HL-60/S4 treated with phorbol 12-myristate 13-acetate at 8.2 ng/mL for 4 days and 3 days (cell line): ENCODE data around the gene CADM1.

Experiments used
- in situ Hi-C: fragments of 300-500 bp; cut with MboI; formaldehyde crosslinking; loops from 2 replicates; pipeline ENCODE4 v1.15.0; 2022; ENCODE audit warnings: low sequenced_read_pairs

The CADM1 gene

GRCh38 chr11:115326526-115326925 is 177.7 kb downstream of the CADM1 start:
- in situ Hi-C loops = loop anchor here (25.0 kb wide), 3 partner anchors 561 to 911 kb away; no protein-coding TSS in a partner anchor

- in situ Hi-C loops = loop anchor here (25.0 kb wide), 3 partner anchors 562 to 912 kb away; no protein-coding TSS in a partner anchor
Measured at GRCh38 chr11:115325523-115325922, 178.7 kb downstream of the CADM1 start.

- in situ Hi-C loops = loop anchor here (25.0 kb wide), 3 partner anchors 562 to 912 kb away; no protein-coding TSS in a partner anchor
Measured at GRCh38 chr11:115324581-115325432, 179.4 kb downstream of the CADM1 start.

GRCh38 chr11:115322553-115323203 is 181.5 kb downstream of the CADM1 start:
- in situ Hi-C loops = no loop called here

DNA sequence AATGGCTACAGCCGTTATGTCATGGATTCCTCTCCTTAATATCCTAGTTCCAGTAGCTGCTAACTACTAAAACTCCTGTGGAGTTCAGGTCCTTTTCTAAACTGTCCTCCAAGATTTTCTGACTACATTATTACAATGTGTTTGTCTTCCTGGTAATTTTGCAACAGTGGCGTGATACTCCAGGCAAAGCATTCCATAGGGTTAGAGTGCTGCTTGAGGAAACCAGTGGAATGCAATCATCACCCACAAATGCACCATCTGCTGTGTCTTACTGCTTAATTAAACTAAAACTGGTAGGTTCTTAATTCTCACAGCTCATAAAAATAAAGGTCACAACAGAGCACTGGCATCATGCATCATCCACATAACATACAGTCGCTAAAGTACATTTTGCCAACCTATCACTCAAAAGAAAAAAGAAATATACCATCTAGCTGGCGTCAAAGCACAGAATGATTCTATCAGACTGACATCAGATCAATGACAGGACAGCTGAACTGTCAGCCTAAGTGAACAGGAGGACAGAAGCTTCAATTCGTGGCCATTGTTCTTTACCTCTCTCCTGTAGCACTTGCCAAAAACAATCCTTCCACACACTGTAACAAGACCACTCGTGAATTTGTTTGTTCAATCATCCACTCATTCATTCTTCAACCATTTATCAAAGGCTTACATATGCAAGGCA is 182.5 kb downstream of the CADM1 start:
- in situ Hi-C loops = no loop called here

GRCh38 chr11:115317277-115318185 is 186.7 kb downstream of the CADM1 start:
- in situ Hi-C loops = no loop called here

DNA sequence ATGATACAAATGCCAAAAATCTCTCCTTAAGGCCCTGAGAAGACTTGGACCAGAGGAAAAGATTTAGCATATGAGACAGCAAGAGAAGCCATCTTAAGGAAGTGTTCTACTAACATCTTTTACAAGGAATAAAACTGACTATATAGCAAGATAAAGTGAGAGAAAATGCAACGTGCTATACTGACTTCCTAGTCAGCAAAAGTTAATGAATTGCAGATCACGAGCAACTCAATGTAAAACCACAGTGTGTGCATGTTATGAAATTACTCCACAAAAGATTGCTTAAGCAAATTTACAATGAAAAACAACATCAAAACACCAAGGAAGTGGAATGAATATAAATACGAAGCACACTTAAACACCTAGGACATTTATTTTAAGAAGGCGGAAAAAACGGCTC is 187.5 kb downstream of the CADM1 start:
- in situ Hi-C loops = no loop called here

DNA sequence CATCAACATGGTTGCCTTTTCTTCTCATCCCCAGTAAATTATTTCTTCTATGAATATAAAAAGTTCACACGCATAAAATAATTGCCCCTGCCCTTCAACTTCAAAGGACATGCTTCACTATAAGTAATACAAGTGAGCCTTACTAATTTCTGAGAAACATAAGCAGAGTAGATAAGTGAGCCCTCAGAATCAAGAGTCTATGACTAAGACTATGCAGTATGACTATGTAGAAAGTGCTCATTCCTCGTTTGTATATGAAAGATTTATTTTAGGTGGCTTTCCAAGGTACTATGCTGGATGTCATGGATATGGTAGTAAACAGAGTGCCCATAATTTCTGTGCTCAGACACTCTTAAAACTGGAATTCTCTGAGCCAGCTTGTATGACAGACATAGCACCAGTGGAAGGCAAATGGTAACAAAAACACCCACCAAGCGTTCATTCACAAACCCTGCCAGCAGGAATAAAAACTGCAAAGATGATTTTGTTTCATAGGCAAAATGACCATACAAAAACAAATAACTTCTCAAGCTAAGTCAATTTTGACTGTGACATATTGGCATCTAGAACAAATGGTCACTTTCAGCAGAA is 189.8 kb downstream of the CADM1 start:
- in situ Hi-C loops = no loop called here

- in situ Hi-C loops = no loop called here
Measured at GRCh38 chr11:115313224-115313838, 190.9 kb downstream of the CADM1 start.

- in situ Hi-C loops = no loop called here
Measured at GRCh38 chr11:115311949-115312348, 192.3 kb downstream of the CADM1 start.

- in situ Hi-C loops = no loop called here
Measured at GRCh38 chr11:115306689-115307088, 197.5 kb downstream of the CADM1 start.

DNA sequence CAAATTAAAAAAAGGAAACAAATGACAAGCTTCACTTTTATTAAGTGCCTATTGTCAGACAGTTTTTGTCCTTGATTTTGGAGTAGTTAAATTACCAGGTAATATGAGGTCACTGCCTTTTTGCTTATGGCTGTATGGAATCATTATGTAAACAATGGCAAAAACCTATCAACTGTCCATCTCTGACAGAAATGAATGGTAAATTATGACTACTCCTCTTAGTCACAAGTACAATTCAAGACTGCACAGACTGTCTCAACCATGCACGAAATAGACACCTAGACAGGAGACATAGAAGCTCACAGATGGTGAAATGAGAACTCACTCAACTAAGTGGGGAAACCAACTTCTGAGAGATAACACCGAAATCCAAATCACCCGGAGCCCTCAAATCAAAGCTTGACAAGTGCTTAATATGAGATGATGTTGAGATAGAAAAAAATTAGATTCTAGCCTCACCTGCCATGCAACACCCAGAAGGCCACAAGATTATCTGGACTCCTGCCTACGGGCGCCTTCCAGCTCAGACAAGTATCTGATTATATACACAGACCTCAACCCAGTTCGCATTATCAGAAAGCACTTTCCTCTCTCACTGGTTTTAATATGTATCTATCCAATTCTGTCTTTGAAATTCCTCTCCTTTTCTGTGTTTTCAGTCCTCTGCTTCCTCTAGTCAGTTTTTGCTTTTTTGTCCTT is 199.3 kb downstream of the CADM1 start:
- in situ Hi-C loops = no loop called here

- in situ Hi-C loops = no loop called here
Measured at GRCh38 chr11:115303929-115304531, 200.2 kb downstream of the CADM1 start.

GRCh38 chr11:115302946-115303703 is 201.1 kb downstream of the CADM1 start:
- in situ Hi-C loops = no loop called here

GRCh38 chr11:115300660-115301428 is 203.4 kb downstream of the CADM1 start:
- in situ Hi-C loops = no loop called here

DNA sequence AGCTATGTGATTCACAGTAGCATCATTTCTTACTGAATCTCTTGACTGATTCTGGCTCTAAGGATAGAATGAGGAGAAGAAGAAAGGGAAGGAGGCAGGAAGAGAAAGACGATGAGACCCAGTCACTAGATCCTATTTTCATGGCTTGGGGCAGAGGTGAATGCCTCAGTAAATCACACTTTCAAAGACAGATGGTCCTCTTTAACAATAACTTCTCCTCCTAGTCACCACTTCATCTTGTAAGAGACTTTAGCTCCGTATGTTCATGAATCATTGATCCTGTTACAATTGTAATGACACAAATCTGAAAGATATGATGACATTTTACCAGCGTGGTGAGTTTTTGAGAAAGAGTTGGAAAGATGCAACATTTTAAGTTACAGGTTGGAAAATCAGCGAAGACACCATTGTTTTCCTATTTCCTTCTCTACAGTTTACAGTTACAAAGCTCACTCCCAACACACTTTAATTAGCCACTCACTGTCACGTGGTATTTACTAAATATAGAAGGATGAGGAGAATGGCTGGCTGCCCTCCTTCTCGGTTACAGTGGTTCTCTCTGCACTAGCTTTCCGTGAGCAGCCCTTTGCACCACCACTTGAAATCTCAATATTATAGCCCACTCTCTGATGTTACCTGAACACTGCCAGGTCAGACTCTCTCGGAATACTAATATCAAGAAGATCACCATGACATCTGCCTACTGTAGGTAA is 205.8 kb downstream of the CADM1 start:
- in situ Hi-C loops = no loop called here

- in situ Hi-C loops = no loop called here
Measured at GRCh38 chr11:115297330-115297729, 206.9 kb downstream of the CADM1 start.
